ENCODE measurements around the gene ANGEL2. TPM values are rescaled to one million over a fixed set of nuclear protein-coding genes. Genes with fewer than 3 reads are reported as not detected.

Gene ANGEL2
- total and polyA plus RNA-seq, 2 of the 4 experiments (the other 2 are of a cell fraction): 13.4 to 44.1 TPM

GRCh38 chr1:212964102-212964501 is 51.6 kb downstream of the ANGEL2 start:
- peaks cover 36% of the 10 kb centered on the region for H3K36me3 ChIP-seq (ENCODE audit: control insufficient read depth, insufficient read depth, low read length)
- no TSS peak for BruUV-seq (replicated peaks)
- H2AFZ ChIP-seq (replicated peaks; ENCODE audit: low read length, poor library complexity): no peak overlapping the region
- no peak overlapping the region for H3K4me3 ChIP-seq (ENCODE audit: insufficient read depth, low read depth, low read length)
- no peak overlapping the region for H4K91ac ChIP-seq (ENCODE audit: insufficient read depth, low read depth, low read length)
- no peak overlapping the region for H4K5ac ChIP-seq (ENCODE audit: low read depth, low read length)
- H3K56ac ChIP-seq (ENCODE audit: extremely low read depth, insufficient read depth, low read length): no peak overlapping the region
- dilution Hi-C loops (cut with HindIII; ENCODE audit: low sequenced_read_pairs, unreplicated experiment) (no loop called here), intact Hi-C loops (cut with micrococcal nuclease) (no loop called here), in situ Hi-C loops (cut with MboI; ENCODE audit: low sequenced_read_pairs) (no loop called here)
- no peak overlapping the region for H3K4me2 ChIP-seq (ENCODE audit: low read depth, low read length)
- POLR2A ChIA-PET (ENCODE audit: unreplicated experiment): no interaction called here
- H3K23ac ChIP-seq (ENCODE audit: low read depth, low read length): no peak overlapping the region
- H2BK5ac ChIP-seq (ENCODE audit: low read depth, low read length, poor library complexity, severe bottlenecking): no peak overlapping the region
- CTCF ChIA-PET: no interaction called here
- H3K9me1 ChIP-seq (ENCODE audit: insufficient read depth, low read length): no peaks in the 10 kb centered on the region; the same call in 1 of the 2 replicates
- ATAC-seq (ENCODE audit: low read depth): no peak
- TF ChIP-seq, protein P1, sequence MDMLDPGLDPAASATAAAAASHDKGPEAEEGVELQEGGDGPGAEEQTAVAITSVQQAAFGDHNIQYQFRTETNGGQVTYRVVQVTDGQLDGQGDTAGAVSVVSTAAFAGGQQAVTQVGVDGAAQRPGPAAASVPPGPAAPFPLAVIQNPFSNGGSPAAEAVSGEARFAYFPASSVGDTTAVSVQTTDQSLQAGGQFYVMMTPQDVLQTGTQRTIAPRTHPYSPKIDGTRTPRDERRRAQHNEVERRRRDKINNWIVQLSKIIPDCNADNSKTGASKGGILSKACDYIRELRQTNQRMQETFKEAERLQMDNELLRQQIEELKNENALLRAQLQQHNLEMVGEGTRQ (IDR thresholded peaks at IDR 0.05; ENCODE audit: low read depth, low read length): no peak
- TF ChIP-seq MAFK (IDR thresholded peaks at IDR 0.05; ENCODE audit: low read depth, low read length) (no peak), BHLHE40 (IDR thresholded peaks at IDR 0.05; ENCODE audit: low read depth, low read length) (no peak)
- no peak for DNase-seq
- H3K4ac ChIP-seq (ENCODE audit: low read depth, low read length): no peak overlapping the region
- H2BK15ac ChIP-seq (ENCODE audit: low read depth, low read length): no peak overlapping the region
- H2AK9ac ChIP-seq (replicated peaks; ENCODE audit: low read depth, low read length, poor library complexity): no peak overlapping the region
- H3K79me1 ChIP-seq (ENCODE audit: low read depth in 1 of 2, low read length in 2 of 2): no peaks in the 10 kb centered on the region; a peak in 1 of 4 replicates
- no peak overlapping the region for H4K8ac ChIP-seq (ENCODE audit: low read depth in 2 of 2, low read length in 2 of 2)
- no peaks in the 10 kb centered on the region for H4K20me1 ChIP-seq (ENCODE audit: insufficient read depth, low read length)
- H3K18ac ChIP-seq (ENCODE audit: low read depth, low read length): no peak overlapping the region
- no peak overlapping the region for H2BK20ac ChIP-seq (ENCODE audit: low read depth, low read length)
- H2BK120ac ChIP-seq (ENCODE audit: low read depth, low read length): no peak overlapping the region
- no peak overlapping the region for H3K27ac ChIP-seq (ENCODE audit: insufficient read depth, low read length)
- no peak overlapping the region for H3K9ac ChIP-seq (ENCODE audit: low read depth, low read length)
- no peak overlapping the region for H2AK5ac ChIP-seq (ENCODE audit: low read depth, low read length)
- H3K9me3 ChIP-seq (ENCODE audit: control insufficient read depth, insufficient read depth, low read length): no peaks in the 10 kb centered on the region
- no peaks in the 10 kb centered on the region for H3K27me3 ChIP-seq (ENCODE audit: control insufficient read depth, insufficient read depth, low read length)
- H3K14ac ChIP-seq (replicated peaks; ENCODE audit: low read depth, low read length): no peak overlapping the region
- WGBS, 2 experiments (ENCODE audit: extremely low coverage in 2 of 2, insufficient read length in 1 of 2): 100% methylated on average over 2 of the region's 6 CpGs; no CpG with 5 or more reads in 1 of the 2 experiments
- H3K4me1 ChIP-seq (ENCODE audit: control insufficient read depth, insufficient read depth, low read length): peaks cover 3% of the 10 kb centered on the region; the same call in 1 of the 2 replicates
